Immature natural killer cell (primary cell): Measurements from ENCODE around the gene LPXN. TPM values are rescaled to one million over a fixed set of nuclear protein-coding genes. Genes with fewer than 3 reads are reported as not detected.
"Not testable (repeated sequence)": the region's sequence is repeated elsewhere in the genome, so short reads cannot be mapped to it uniquely, and the experiment has no call there.

Source experiments
- DNase-seq, 3 donors: peaks; one replicate each; pipeline ENCODE4 v3.0.0; 2022; ENCODE audit warnings: mixed read lengths in 1 of 3
- H3K27ac Mint-ChIP-seq, 6 donors: one replicate each; pipeline ENCODE4 v1.8.0; 2020; ENCODE audit warnings: mixed read lengths in 6 of 6, mild to moderate bottlenecking in 5 of 6, inconsistent platforms in 4 of 6, moderate library complexity in 3 of 6
- H3K27me3 Mint-ChIP-seq, 3 donors: one replicate each; pipeline ENCODE4 v1.8.0; 2020 to 2021; ENCODE audit warnings: low read depth in 3 of 3, mild to moderate bottlenecking in 3 of 3, mixed read lengths in 3 of 3, moderate library complexity in 3 of 3, inconsistent platforms in 1 of 3
- H3K36me3 Mint-ChIP-seq, 3 donors: one replicate each; pipeline ENCODE4 v1.8.0; 2020; ENCODE audit warnings: mixed read lengths in 3 of 3, inconsistent platforms in 2 of 3, mild to moderate bottlenecking in 2 of 3
- H3K4me1 Mint-ChIP-seq, 2 donors: one replicate each; pipeline ENCODE4 v1.8.0; 2020; ENCODE audit warnings: inconsistent platforms in 2 of 2, mild to moderate bottlenecking in 2 of 2, mixed read lengths in 2 of 2, moderate library complexity in 1 of 2
- H3K4me3 Mint-ChIP-seq, 5 donors: one replicate each; pipeline ENCODE4 v1.8.0; 2020; ENCODE audit warnings: mild to moderate bottlenecking in 5 of 5, mixed read lengths in 5 of 5, inconsistent platforms in 3 of 5, moderate library complexity in 3 of 5
- H3K9me3 Mint-ChIP-seq, 6 donors: one replicate each; pipeline ENCODE4 v1.8.0; 2020; ENCODE audit warnings: mild to moderate bottlenecking in 6 of 6, mixed read lengths in 6 of 6, inconsistent platforms in 4 of 6, moderate library complexity in 3 of 6
- polyA plus RNA-seq, 3 donors: library from polyadenylated mRNA; unstranded; fragments of 300-500 nt; fragmentation: Illumina TruSeq; gene quantifications; one replicate each; pipeline ENCODE4 v1.2.3, GENCODE V29; 2021

Gene LPXN
- polyA plus RNA-seq, 3 donors from 2014 or later = 153 to 217 (median 197) TPM

- Mint-ChIP-seq H3K4me1 (peaks cover 61 to 76% of the 10 kb centered on the region in 2 donors), H3K27me3 (peaks cover 22 to 36% (median 35%) of the 10 kb centered on the region in 3 donors), H3K9me3 (no peaks in the 10 kb centered on the region), H3K36me3 (peaks cover 4 to 10% (median 9%) of the 10 kb centered on the region in 3 donors), H3K4me3 (peak overlapping the region; percentile 91 to 99 (median 96)), H3K27ac (peak overlapping the region; percentile 96 to 100 (median 99))
- DNase-seq = no peak
These were observed 775 bp downstream of the LPXN start for GRCh38 chr11:58574881-58575280.

GRCh38 chr11:58573451-58574104 is 2.1 kb downstream of the LPXN start:
- peak; percentile 50 to 62 (median 57) for DNase-seq
- peaks cover 13 to 25% (median 24%) of the 10 kb centered on the region in 3 donors for H3K27me3 Mint-ChIP-seq
- H3K27ac Mint-ChIP-seq = peak overlapping the region; percentile 96 to 100 (median 99)
- H3K4me1 Mint-ChIP-seq = peaks cover 61 to 78% of the 10 kb centered on the region in 2 donors
- peaks cover 7 to 18% (median 14%) of the 10 kb centered on the region in 3 donors for H3K36me3 Mint-ChIP-seq
- peak overlapping the region; percentile 91 to 99 (median 96) for H3K4me3 Mint-ChIP-seq
- H3K9me3 Mint-ChIP-seq = no peaks in the 10 kb centered on the region

- not testable (repeated sequence) for H3K9me3 Mint-ChIP-seq, DNase-seq
- H3K4me1 Mint-ChIP-seq = peaks cover 68 to 84% of the 10 kb centered on the region in 2 donors
- peak overlapping the region; percentile 91 to 99 (median 96) for H3K4me3 Mint-ChIP-seq
- peaks cover 6 to 18% (median 17%) of the 10 kb centered on the region in 3 donors for H3K27me3 Mint-ChIP-seq
- peaks cover 7 to 23% (median 18%) of the 10 kb centered on the region in 3 donors for H3K36me3 Mint-ChIP-seq
- peak overlapping the region; percentile 96 to 100 (median 99) for H3K27ac Mint-ChIP-seq
These were observed 2.8 kb downstream of the LPXN start for GRCh38 chr11:58572906-58573305.

- Mint-ChIP-seq H3K4me1 (peaks cover 46 to 61% of the 10 kb centered on the region in 2 donors), H3K4me3 (peak overlapping the region in 3 of 5 donors; percentile 18 to 47 (median 33)), H3K36me3 (peaks cover 14 to 36% (median 21%) of the 10 kb centered on the region in 3 donors), H3K27ac (peak overlapping the region; percentile 52 to 93 (median 88)), H3K27me3 (peaks cover 0 to 1% (median 0%) of the 10 kb centered on the region in 3 donors), H3K9me3 (no peaks in the 10 kb centered on the region)
- peak; percentile 70 to 77 (median 70) for DNase-seq
These were observed 7.7 kb downstream of the LPXN start for GRCh38 chr11:58567889-58568512.

- H3K27ac Mint-ChIP-seq = peak overlapping the region in 4 of 6 donors; percentile 22 to 82 (median 68)
- H3K27me3 Mint-ChIP-seq = peaks cover 0 to 1% (median 0%) of the 10 kb centered on the region in 3 donors
- H3K9me3 Mint-ChIP-seq = no peaks in the 10 kb centered on the region
- H3K36me3 Mint-ChIP-seq = peaks cover 11 to 25% (median 21%) of the 10 kb centered on the region in 3 donors
- no peak for DNase-seq
- H3K4me3 Mint-ChIP-seq = no peak overlapping the region
- H3K4me1 Mint-ChIP-seq = peaks cover 58 to 75% of the 10 kb centered on the region in 2 donors
These were observed 11.4 kb downstream of the LPXN start for GRCh38 chr11:58564231-58564630.

- Mint-ChIP-seq H3K4me3 (peak overlapping the region in 1 of 5 donors; percentile 15), H3K9me3 (no peaks in the 10 kb centered on the region), H3K27ac (peak overlapping the region in 5 of 6 donors; percentile 55 to 83 (median 74)), H3K36me3 (peaks cover 7 to 13% (median 10%) of the 10 kb centered on the region in 3 donors), H3K27me3 (no peaks in the 10 kb centered on the region), H3K4me1 (peaks cover 46 to 69% of the 10 kb centered on the region in 2 donors)
- DNase-seq = no peak
These were observed 13.3 kb downstream of the LPXN start for GRCh38 chr11:58562375-58562800.

- Mint-ChIP-seq H3K27ac (peak overlapping the region; percentile 26 to 76 (median 58)), H3K4me1 (peaks cover 50 to 77% of the 10 kb centered on the region in 2 donors), H3K27me3 (no peaks in the 10 kb centered on the region), H3K36me3 (peaks cover 7 to 13% (median 10%) of the 10 kb centered on the region in 3 donors), H3K4me3 (no peak overlapping the region), H3K9me3 (no peaks in the 10 kb centered on the region)
- no peak for DNase-seq
These were observed 14.1 kb downstream of the LPXN start for GRCh38 chr11:58561394-58562098.

GRCh38 chr11:58560842-58561241 is 14.8 kb downstream of the LPXN start:
- Mint-ChIP-seq H3K36me3 (peaks cover 7 to 13% (median 10%) of the 10 kb centered on the region in 3 donors), H3K27me3 (no peaks in the 10 kb centered on the region), H3K27ac (peak overlapping the region; percentile 9 to 77 (median 62)), H3K4me1 (peaks cover 51 to 83% of the 10 kb centered on the region in 2 donors), H3K4me3 (no peak overlapping the region), H3K9me3 (no peaks in the 10 kb centered on the region)
- DNase-seq = no peak

- H3K4me1 Mint-ChIP-seq = peaks cover 1 to 6% of the 10 kb centered on the region in 2 donors
- H3K27ac Mint-ChIP-seq = peak overlapping the region in 1 of 6 donors; percentile 74
- H3K9me3 Mint-ChIP-seq = no peaks in the 10 kb centered on the region
- H3K27me3 Mint-ChIP-seq = peaks cover 0 to 2% (median 0%) of the 10 kb centered on the region in 3 donors
- H3K4me3 Mint-ChIP-seq = no peak overlapping the region
- no peak for DNase-seq
- H3K36me3 Mint-ChIP-seq = peaks cover 52 to 83% (median 63%) of the 10 kb centered on the region in 3 donors
These were observed 26.0 kb downstream of the LPXN start for GRCh38 chr11:58549644-58550043.

- Mint-ChIP-seq H3K27ac (peak overlapping the region in 3 of 6 donors; percentile 22 to 48 (median 44)), H3K4me3 (no peak overlapping the region), H3K9me3 (no peaks in the 10 kb centered on the region), H3K27me3 (no peaks in the 10 kb centered on the region), H3K4me1 (peaks cover 1 to 9% of the 10 kb centered on the region in 2 donors), H3K36me3 (peaks cover 46 to 72% (median 54%) of the 10 kb centered on the region in 3 donors)
- DNase-seq = no peak
These were observed 28.8 kb downstream of the LPXN start for GRCh38 chr11:58546841-58547240.

GRCh38 chr11:58531865-58532341 is 43.8 kb downstream of the LPXN start:
- Mint-ChIP-seq H3K27ac (no peak overlapping the region), H3K27me3 (no peaks in the 10 kb centered on the region), H3K9me3 (no peaks in the 10 kb centered on the region), H3K4me3 (no peak overlapping the region), H3K4me1 (peaks cover 15 to 52% of the 10 kb centered on the region in 2 donors), H3K36me3 (peaks cover 24 to 62% (median 36%) of the 10 kb centered on the region in 3 donors)
- no peak for DNase-seq

GRCh38 chr11:58530236-58530635 is 45.4 kb downstream of the LPXN start:
- Mint-ChIP-seq H3K9me3 (no peaks in the 10 kb centered on the region), H3K4me3 (no peak overlapping the region), H3K36me3 (peaks cover 24 to 52% (median 28%) of the 10 kb centered on the region in 3 donors), H3K27me3 (peaks cover 0 to 2% (median 0%) of the 10 kb centered on the region in 3 donors), H3K27ac (peak overlapping the region in 4 of 6 donors; percentile 34 to 60 (median 49)), H3K4me1 (peaks cover 18 to 43% of the 10 kb centered on the region in 2 donors)
- DNase-seq = no peak

- Mint-ChIP-seq H3K4me3 (no peak overlapping the region), H3K27ac (peak overlapping the region in 4 of 6 donors; percentile 5 to 48 (median 33)), H3K4me1 (peaks cover 33 to 38% of the 10 kb centered on the region in 2 donors), H3K9me3 (no peaks in the 10 kb centered on the region), H3K36me3 (peaks cover 16 to 27% (median 20%) of the 10 kb centered on the region in 3 donors), H3K27me3 (peaks cover 0 to 3% (median 0%) of the 10 kb centered on the region in 3 donors)
- DNase-seq = no peak
These were observed 48.2 kb downstream of the LPXN start for GRCh38 chr11:58527429-58527828.
